Amniotic epithelial cell (primary cell): ENCODE measurements around the gene SUOX.
"Not testable (repeated sequence)": the region's sequence is repeated elsewhere in the genome, so short reads cannot be mapped to it uniquely, and the experiment has no call there.

ENCODE experiments used
- DNase-seq: peaks from one replicate; pipeline ENCODE4 v3.0.0-alpha.2; 2010; ENCODE audit warnings: low read depth

The SUOX gene

DNA sequence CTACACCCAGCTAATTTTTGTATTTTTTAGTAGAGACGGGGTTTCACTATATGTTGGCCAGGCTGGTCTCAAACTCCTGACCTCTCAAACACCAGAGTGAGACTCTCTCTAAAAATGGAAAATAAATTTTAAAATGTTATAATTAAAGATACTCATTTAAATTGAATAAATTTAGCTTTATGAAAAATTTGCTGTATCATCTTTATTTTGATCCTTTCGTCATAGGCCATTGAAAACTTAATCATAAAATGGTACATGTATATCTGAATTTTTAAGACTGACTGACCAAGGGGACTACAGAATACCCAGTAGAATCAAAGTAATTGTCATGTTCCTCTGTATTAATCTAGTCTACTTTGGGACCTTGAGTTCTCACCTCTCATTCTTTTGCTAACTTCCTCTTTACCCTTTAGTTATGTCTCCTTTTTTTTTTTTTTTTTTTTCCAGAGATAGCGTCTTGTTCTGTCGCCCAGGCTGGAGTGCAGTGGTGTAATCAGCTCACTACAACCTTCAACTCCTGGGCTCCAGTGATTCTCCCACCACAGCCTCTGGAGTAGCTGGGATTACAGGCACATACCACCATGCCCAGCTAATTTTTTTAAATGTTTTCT is 13.7 kb upstream of the SUOX start:
- DNase-seq = peak; percentile 38

DNA sequence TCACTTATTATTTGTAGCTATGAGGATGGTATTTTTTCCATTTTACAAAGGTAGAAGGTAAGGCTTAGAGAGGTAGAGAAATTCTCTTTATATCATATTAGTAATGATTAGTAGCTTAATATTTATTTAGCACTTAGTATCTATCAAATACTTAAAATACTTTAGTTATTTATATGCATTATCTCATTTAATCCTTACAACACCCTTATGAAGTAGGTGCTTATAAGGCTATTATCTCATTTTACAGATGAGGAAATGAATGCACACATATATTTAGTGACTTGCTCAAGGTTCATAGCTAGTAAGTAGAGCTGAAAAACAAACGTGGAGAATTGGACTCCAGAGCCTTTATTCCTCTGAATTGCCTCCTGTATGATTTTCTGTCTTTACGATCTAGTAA is 12.2 kb upstream of the SUOX start:
- no peak for DNase-seq

DNA sequence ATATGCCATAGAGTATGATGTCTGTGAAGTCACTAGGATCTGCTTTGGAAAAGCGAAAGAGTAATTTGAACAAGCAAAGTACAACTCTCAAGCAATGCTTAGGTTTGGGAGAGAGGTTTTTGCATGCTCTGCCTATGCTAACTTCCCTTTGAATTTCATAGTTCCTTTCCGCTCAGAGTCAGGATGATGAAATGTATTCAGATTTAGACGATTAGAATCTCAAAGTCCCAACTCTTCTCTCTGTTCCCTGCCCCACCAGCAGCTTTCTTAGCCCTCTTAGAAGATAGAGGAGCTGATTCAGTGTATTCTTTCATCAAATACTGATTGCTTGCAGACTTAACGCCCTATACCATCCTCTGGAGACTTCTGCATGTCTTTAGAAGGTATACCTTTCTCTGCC is 11.7 kb upstream of the SUOX start:
- DNase-seq = no peak

DNA sequence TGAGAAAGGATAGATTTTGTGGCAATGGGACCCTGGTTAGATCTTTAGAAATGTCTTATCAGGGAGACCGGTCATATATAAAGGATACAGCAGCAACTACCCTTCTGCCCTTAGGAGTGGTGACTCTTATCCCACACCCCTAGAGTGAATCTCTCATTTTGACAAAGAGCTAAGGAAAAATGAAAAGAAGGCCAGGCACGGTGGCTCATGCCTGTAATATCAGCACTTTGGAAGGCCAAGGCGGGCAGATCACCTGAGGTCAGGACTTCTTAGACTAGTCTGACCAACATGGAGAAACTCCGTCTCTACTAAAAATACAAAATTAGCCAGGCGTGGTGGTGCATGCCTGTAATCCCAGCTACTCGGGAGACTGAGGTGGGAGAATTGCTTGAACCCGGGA is 11.1 kb upstream of the SUOX start:
- DNase-seq = not testable (repeated sequence)

DNA sequence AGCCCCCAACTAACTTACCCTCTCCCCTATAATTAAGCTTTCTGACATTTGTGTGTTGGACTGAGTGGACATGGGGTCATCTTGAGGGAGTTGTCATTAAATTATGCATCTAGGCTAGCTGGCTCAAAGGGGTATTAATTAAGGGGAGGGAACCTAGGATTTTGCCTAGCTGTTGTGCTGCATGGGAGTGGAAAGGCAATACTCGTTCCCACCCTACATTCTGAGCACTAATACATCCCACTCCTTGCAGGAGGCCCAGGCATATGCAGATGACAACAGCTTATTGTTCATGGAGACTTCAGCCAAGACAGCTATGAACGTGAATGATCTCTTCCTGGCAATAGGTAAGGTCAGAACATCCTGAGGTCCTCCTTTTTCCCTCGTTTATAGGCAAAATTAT is 6.0 kb upstream of the SUOX start:
- no peak for DNase-seq

DNA sequence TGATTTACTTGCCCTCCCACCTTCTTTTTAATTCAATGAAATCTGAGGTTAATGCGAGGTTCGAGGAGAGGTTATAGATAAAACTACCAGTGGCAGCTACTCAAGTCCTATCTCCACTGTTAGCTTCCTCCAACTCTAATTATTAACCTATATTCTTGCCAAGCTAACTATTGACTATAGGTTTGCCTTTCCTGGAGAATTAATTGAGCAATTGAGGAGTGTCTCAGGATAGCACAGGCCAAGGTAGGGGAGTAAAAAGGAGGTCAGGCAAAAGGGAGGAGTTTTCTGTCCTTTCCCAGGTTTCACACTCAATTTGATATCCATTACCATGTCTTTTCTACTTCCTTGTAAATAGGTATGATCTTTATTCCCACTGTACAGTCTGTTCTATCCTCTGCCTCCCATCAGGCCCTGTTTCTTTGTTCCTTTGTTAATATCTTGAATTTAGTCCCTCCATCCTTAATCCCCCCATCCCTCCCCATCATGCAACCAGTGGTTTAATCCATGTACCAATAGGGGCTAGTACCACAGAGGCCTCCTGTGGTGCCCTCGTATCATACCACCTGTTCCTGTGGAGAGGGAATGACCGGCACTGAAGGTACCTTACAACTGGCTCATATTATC is 3.7 kb upstream of the SUOX start:
- DNase-seq = no peak

DNA sequence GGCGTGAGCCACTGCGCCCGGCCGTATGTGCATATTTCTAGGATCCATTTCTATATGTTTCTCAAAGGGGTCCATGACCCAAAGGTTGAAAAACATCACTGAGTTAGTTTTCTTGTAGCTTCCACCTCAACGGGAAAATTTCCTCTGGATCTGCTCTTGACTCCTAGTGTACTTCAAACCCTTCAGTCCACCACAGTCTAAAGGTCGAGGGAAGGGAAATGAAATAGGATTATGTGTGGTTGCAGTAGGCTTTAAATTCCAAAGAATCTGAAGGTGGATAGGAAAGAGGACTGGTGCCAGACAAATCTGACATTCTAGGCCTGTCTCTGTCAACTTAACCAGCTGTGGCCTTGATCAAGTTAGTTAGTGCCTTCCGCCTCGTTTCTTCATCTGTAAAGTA is 1.7 kb upstream of the SUOX start:
- no peak for DNase-seq

DNA sequence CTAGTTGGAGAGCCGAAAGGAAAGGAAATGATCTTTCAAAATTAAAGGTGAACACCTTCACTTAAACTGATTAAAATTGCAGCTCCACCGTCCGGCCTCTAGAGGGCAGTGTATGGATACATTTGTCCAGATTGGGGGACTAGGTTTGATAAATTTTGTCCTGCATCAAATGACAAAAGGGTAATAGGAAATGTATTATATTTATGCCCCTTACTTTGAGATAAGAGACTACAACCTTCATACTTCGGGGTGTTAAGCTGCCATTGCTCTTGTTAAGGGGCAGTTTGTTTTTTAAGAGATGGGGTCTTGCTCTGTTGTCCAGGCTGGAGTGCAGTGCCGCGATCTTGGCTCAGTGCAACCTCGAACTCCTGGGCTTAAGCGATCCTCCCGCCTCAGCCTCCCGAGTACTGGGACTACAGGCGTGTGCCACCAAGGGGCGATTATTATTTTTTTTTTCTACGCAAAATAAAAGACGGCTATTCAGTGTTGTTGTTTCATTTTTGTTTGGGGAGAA is 818 bp upstream of the SUOX start:
- DNase-seq = peak; percentile 54

DNA sequence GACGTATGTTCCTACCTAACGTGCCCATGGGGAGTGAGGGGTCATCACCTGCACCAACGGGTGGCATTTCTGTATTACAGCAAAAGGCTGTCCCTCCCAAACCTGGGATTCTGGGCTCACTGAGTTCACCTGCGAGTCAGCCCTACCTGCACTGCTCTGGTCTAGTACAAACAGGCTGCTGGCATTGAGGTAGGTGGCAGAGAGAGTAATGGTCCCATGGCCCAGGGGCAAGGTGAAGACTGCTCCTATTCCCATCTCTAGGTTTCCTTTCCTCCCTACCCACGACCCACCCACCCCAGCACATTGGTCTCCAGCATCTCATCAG is 421 bp downstream of the SUOX start:
- no peak for DNase-seq

DNA sequence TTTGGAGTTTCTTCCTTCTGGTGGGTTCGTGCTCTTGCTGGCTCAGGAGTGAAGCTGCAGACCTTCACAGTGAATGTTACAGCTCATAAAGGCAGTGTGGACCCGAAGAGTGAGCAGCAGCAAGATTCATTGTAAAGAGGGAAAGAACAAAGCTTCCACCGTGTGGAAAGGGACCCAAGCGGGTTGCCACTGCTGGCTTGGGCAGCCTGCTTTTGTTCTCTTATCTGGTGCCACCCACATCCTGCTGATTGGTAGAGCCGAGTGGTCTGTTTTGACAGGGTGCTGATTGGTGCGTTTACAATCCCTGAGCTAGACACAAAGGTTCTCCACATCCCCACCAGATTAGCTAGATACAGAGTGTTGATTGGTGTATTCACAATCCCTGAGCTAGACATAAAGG is 2.4 kb downstream of the SUOX start:
- DNase-seq = not testable (repeated sequence)

DNA sequence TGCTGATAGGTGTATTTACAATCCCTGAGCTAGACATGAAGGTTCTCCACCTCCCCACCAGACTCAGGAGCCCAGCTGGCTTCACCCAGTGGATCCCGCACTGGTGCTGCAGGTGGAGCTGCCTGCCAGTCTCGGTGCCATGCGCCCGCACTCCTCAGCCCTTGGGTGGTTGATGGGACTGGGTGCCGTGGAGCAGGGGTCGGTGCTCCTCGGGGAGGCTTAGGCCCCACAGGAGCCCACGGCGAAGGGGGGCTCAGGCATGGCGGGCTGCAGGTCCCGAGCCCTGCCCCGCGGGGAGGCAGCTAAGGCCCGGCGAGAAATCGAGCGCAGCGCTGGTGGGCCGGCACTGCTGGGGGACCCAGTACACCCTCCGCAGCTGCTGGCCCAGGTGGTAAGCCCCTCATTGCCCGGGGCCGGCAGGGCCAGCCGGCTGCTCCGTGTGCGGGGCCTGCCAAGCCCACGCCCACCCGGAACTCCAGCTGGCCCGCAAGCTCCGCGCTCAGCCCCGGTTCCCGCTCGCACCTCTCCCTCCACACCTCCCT is 3.0 kb downstream of the SUOX start:
- DNase-seq = not testable (repeated sequence)

DNA sequence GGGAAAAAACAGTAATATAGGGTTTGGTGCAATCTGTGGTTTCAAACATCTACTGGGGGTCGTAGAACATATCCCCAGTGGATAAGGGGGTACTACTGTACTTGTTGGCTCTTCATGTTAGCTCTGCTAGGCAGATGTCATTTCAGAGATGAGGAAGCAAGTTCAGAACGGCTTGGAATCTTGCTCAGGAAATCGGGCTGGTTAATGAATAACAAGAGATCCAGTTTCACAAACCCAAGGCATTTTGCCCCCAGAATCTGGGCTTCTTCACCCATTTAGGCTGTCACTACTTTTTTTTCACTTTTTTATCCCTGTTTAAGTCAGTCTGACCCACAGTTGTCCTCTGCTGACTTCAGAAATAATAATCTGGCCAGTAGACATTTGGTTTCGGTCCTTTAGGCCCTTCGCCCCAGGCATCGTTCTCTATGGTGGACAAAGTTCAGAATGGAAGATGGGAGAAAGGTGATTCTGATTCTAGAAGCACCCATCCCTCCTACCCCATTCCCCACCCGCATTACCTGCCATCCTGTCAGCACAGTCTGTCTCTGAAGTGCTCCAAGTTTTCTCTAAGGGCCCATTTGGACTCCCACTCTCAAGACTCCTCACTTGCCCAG is 4.5 kb downstream of the SUOX start:
- DNase-seq = no peak

DNA sequence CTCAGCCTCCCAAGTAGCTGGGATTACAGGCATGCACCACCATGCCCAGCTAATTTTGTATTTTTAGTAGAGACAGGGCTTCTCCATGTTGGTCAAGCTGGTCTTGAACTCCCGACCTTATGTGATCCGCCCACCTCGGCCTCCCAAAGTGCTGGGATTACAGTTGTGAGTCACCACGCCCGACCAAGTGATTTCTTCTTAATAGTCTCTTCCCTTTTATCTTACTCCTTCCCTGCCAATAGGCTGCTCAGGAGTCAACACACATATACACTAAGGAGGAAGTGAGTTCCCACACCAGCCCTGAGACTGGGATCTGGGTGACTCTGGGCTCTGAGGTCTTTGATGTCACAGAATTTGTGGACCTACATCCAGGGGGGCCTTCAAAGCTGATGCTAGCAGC is 6.3 kb downstream of the SUOX start:
- peak; percentile 17 for DNase-seq

DNA sequence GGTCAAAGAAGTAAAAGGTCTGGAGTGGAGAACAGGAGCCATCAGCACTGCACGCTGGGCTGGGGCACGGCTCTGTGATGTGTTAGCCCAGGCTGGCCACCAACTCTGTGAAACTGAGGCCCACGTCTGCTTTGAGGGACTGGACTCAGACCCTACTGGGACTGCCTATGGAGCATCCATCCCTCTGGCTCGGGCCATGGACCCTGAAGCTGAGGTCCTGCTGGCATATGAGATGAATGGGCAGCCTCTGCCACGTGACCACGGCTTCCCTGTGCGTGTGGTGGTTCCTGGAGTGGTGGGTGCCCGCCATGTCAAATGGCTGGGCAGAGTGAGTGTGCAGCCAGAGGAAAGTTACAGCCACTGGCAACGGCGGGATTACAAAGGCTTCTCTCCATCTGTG is 7.1 kb downstream of the SUOX start:
- DNase-seq = no peak

DNA sequence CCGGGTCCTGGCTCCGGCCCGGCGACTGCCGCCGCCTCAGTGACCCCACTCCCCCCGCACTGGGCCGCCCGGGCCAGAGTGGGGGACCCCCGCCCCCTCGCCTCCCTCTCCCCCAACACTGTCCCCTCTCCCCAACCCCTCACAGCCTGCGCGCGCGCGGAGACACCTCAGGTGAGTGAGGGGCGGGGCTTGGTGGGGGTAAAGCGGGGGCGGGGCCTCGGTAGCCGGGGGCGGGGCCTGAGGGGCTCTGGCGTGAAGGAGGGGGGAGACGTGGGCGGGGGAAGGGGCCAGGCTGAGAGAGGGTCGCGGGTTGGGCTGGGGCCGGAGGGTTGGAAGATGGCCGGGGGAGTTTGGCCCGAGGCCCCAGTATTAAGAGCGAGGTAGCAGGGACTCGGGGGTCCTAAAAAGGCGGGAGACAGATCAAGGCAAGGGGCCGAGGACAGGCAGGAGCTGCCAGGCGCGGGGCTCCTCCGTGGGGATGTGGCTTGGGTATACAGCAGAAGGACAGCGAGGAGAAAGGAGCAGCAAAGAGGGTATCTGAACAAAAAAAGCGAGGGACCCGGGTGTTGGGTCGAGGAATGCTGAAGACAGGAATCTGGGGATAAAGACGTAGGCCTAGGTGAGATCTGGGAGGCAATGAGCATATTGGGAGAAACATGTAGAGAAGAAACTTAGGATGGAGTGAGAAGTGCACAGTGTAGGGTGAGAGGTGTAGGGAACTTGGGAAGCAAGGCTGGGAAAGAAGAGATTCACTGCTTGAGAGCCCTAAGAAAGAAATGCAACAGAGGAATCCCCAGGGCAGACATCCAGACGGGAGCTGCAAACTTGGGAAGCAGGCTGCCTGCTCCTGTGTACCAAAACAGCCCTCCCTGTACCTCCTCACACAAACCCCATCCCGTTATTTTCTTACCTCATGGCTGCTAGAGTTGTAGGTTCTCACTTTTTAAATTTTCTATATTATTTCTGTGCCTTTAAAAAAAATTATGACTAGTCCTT is 10.8 kb downstream of the SUOX start:
- DNase-seq = no peak

DNA sequence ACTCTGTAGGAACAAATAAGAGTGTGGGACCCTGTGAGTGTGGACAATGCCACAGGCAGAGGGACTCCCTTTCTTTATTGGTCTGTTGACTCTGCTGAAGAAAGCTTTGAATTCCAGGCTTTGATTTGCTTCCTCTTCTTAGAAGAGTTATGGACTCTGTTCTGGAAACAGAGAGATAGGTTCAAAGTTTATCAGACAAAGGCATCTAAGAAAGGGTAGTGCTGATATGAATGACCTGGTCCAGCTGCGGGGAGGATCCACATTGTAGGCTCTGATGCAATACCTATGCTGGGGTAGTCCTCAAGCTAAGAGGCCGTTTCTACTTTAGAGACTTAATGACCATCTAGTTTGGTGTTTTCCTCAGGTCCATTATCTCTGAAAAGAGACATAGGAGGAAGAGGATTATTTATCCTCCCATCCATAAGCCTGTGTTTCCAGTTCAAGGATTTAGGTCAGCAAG is 13.1 kb downstream of the SUOX start:
- peak; percentile 62 for DNase-seq

DNA sequence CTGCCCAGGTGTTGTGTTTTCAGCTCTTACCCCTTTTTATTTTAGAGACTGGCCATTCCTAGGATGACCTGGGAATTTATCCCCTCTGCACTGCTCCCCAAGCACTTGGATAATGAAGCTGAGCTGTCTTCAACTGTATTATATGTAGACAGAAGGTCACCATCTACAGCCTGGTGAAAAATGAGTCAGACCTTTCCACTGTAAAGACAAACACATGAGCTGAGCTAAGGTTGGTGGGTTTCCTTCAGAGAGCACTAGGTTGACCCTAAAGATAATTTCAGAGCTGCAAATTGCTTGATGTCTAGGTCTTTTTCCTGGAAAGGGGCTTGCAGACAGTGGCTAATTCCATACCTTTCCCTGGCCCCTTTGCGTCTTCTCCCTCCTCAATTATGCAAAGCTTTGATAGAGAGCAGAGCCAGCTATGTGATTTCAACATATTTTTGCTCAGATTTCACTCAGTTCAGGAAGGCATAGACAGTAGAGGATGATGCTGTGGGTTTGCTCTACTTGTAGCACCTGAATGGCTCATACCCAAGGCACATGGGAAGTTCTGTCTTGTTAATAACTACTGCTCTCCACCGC is 14.5 kb downstream of the SUOX start:
- DNase-seq = peak; percentile 75

DNA sequence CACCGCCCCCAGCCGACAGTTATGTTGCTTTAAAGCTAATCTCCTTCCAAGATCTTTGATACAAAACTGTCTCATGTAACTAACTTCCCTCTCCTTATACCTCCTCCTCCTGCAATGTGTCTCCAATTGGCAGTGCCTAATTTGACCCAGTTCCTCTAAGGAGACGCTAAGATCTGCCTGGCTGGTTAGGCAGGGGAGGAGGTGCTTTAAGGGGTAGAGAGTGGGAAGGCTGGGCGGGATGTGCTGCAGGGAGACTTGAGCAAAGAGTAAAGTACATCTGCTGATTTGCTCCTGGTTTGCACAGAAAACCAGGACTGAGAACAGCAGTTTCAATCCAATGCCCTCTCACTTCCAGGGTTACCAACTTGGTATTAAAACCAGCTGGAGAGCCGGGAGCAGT is 16.4 kb downstream of the SUOX start:
- no peak for DNase-seq

DNA sequence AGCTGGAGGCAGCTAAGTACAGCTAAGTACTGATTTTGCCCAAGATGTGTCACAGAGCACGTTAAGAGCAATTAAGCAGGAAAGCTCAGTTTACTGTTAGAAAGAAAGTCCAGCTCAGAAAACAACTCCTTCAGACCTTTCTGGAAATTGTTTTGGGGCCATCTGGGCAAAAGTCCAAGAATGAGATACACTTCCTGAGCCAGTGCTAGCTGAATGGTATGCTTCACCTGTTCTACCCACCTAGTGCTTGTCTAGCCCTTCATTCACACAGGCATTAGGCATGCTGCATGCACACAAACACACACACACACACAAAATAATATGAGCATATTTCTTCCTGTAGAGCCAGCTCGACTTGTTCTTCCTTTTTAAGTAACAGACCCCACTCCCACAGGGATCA is 17.1 kb downstream of the SUOX start:
- DNase-seq = no peak

DNA sequence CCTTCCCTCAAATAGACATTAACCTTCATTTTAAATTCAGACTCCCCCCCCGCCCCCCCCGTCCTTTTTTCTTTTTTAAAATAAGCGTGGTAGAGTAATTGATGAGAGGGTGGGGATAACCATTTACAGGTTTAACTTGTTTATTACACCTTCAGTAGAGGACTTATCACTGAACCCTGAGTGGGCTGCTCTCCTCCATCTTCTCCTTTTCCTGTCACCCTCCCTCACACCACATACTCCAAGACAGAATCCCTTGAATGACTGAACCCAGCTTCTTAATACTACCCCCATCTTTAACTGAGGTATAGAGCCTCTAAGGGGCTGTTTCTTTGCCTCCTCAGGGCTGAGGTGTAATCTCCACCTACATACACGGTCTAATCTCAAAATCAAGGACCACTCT is 20.1 kb downstream of the SUOX start:
- DNase-seq = no peak

DNA sequence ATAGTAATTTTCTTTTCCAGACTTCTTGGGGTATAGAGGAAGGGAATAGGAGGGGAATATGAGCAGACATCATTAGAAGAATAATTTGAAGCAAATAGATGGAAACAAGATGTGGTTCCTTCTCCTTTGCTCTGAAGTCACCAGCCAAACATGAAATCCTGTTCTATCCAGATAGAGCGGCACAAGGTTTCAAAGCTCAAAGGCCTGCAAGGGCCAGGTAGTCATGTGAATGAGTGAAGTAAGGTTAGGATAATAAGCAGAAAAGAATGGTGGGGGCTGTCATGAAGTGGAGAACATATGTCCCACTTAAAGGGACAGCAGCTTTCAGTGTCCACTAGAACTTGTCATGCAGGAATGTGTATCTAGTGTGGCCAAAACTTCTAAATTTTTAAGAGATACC is 21.3 kb downstream of the SUOX start:
- DNase-seq = no peak
